Neural cell (in vitro differentiated cells): ENCODE results near the gene UBA1. TPM values are rescaled to one million over a fixed set of nuclear protein-coding genes. Genes with fewer than 3 reads are reported as not detected.

ENCODE experiments used
- H2AFZ ChIP-seq: fragments of 200-600, 300-800 bp; sonication (generic), shearing (Covaris generic); 2 replicates; pipeline ENCODE4 v1.6.0; 2014; ENCODE audit warnings: low read depth, mild to moderate bottlenecking, antibody characterized with exemption, low read length, moderate library complexity
- H3F3A ChIP-seq: fragments of 200-600 bp; shearing (Covaris generic); 2 replicates; pipeline ENCODE4 v1.6.1; 2016; ENCODE audit warnings: mild to moderate bottlenecking, moderate library complexity, mixed read lengths, antibody characterized with exemption, low read length; ENCODE audit not compliant: insufficient read depth, poor library complexity, severe bottlenecking
- H3K27ac ChIP-seq: fragments of 200-600, 300-800 bp; sonication (generic), shearing (Covaris generic); 2 replicates; pipeline ENCODE4 v1.5.1; 2014; ENCODE audit warnings: mild to moderate bottlenecking, low read length, moderate library complexity
- H3K27me3 ChIP-seq: fragments of 300-800, 200-600 bp; sonication (generic), shearing (Covaris generic); 2 replicates; pipeline ENCODE4 v1.6.0; 2014; ENCODE audit warnings: mild to moderate bottlenecking, low read depth, low read length, moderate library complexity; ENCODE audit not compliant: insufficient read depth
- H3K36me3 ChIP-seq: fragments of 300-800, 200-600 bp; sonication (generic), shearing (Covaris generic); 2 replicates; pipeline ENCODE4 v1.5.1; 2014; ENCODE audit warnings: mild to moderate bottlenecking, antibody characterized with exemption, low read length, moderate library complexity; ENCODE audit not compliant: insufficient read depth
- H3K4me2 ChIP-seq: fragments of 300-800, 200-600 bp; sonication (generic), shearing (Covaris generic); 2 replicates; pipeline ENCODE4 v1.6.0; 2014; ENCODE audit warnings: mild to moderate bottlenecking, low read length
- H3K4me3 ChIP-seq: fragments of 300-800, 200-600 bp; sonication (generic), shearing (Covaris generic); 2 replicates; pipeline ENCODE4 v1.5.1; 2014; ENCODE audit warnings: mild to moderate bottlenecking, low read length, moderate library complexity
- H3K79me2 ChIP-seq: fragments of 200-600 bp; shearing (Covaris generic); replicated peaks from 2 replicates; pipeline ENCODE4 v1.6.0; 2014; ENCODE audit warnings: mild to moderate bottlenecking, low read length, moderate library complexity; ENCODE audit not compliant: insufficient read depth
- H3K9ac ChIP-seq: fragments of 300-800, 200-600 bp; sonication (generic), shearing (Covaris generic); 2 replicates; pipeline ENCODE4 v1.6.1; 2016; ENCODE audit warnings: mild to moderate bottlenecking, low read length, mixed read lengths
- H3K9me2 ChIP-seq: fragments of 200-600 bp; shearing (Covaris generic); 2 replicates; pipeline ENCODE4 v1.6.1; 2016; ENCODE audit warnings: mild to moderate bottlenecking, low read length, mixed read lengths; ENCODE audit not compliant: insufficient read depth
- H3K9me3 ChIP-seq: fragments of 200-600, 300-800 bp; sonication (generic), shearing (Covaris generic); 2 replicates; pipeline ENCODE4 v1.6.1; 2016; ENCODE audit warnings: mild to moderate bottlenecking, mixed run types, low read length, moderate library complexity, mixed read lengths
- H4K20me1 ChIP-seq: fragments of 200-600 bp; shearing (Covaris generic); 2 replicates; pipeline ENCODE4 v1.6.1; 2016; ENCODE audit warnings: mild to moderate bottlenecking, mixed run types; ENCODE audit not compliant: insufficient read depth
- CTCF ChIP-seq: fragments of 450-650 bp; IDR thresholded peaks from 2 replicates; pipeline ENCODE4 v1.5.1; 2014; ENCODE audit warnings: antibody characterized with exemption, mild to moderate bottlenecking, moderate library complexity; ENCODE audit not compliant: poor library complexity, severe bottlenecking
- EZH2 ChIP-seq: fragments of 200-600, 300-800 bp; shearing (Covaris generic), sonication (generic); IDR thresholded peaks from 2 replicates; pipeline ENCODE4 v1.6.1; 2014; ENCODE audit warnings: antibody characterized with exemption, low read length, borderline replicate concordance, mild to moderate bottlenecking; ENCODE audit not compliant: insufficient read depth, poor library complexity, severe bottlenecking
- MXI1 ChIP-seq: fragments of 450-650 bp; conservative IDR thresholded peaks from 2 replicates; pipeline ENCODE4 v1.6.1; 2014; ENCODE audit warnings: antibody characterized with exemption, mild to moderate bottlenecking; ENCODE audit not compliant: poor library complexity, severe bottlenecking
- POLR2AphosphoS5 ChIP-seq: IDR thresholded peaks from 2 replicates; pipeline ENCODE4 v1.6.1; 2012
- RAD21 ChIP-seq: fragments of 450-650 bp; conservative IDR thresholded peaks from 2 replicates; pipeline ENCODE4 v1.6.1; 2014; ENCODE audit warnings: antibody characterized with exemption, mild to moderate bottlenecking, moderate library complexity
- REST ChIP-seq: IDR thresholded peaks from 2 replicates; pipeline ENCODE4 v1.6.1; 2012; ENCODE audit warnings: borderline replicate concordance
- SMC3 ChIP-seq: fragments of 450-650 bp; conservative IDR thresholded peaks from 2 replicates; pipeline ENCODE4 v1.6.1; 2014; ENCODE audit warnings: antibody characterized with exemption, mild to moderate bottlenecking, moderate library complexity; ENCODE audit not compliant: poor library complexity
- TAF1 ChIP-seq: IDR thresholded peaks from 2 replicates; pipeline ENCODE4 v1.6.1; 2012; ENCODE audit warnings: low read depth
- polyA plus RNA-seq: library from polyadenylated mRNA; depleted of rRNA; stranded (reverse); fragments of >200 nt; gene quantifications from 2 replicates; pipeline ENCODE4 v1.2.3, GENCODE V29; 2014

The UBA1 gene
- polyA plus RNA-seq, 1 donor from 2014 or later, result 132 TPM

GRCh38 chrX:47239199-47239598 is 45.6 kb downstream of the UBA1 start:
- Histone ChIP-seq H3K27me3 (no peaks in the 10 kb centered on the region), H3K27ac (no peak overlapping the region), H3K9me2 (no peaks in the 10 kb centered on the region), H3F3A (no peaks in the 10 kb centered on the region), H3K79me2 (peaks cover 49% of the 10 kb centered on the region), H3K9me3 (no peaks in the 10 kb centered on the region), H3K4me3 (no peak overlapping the region), H3K36me3 (no peaks in the 10 kb centered on the region), H3K4me2 (no peak overlapping the region), H4K20me1 (no peaks in the 10 kb centered on the region), H2AFZ (no peak overlapping the region), H3K9ac (no peak overlapping the region)
- TF ChIP-seq EZH2 (no peak), TAF1 (no peak), SMC3 (no peak), CTCF (no peak), POLR2AphosphoS5 (no peak), REST (no peak), RAD21 (no peak), MXI1 (no peak)

GRCh38 chrX:47239898-47240545 is 46.4 kb downstream of the UBA1 start:
- H3K9me2 ChIP-seq, result no peaks in the 10 kb centered on the region
- no peaks in the 10 kb centered on the region for H3K27me3 ChIP-seq
- H3K27ac ChIP-seq, result no peak overlapping the region
- no peak overlapping the region for H3K9ac ChIP-seq
- no peaks in the 10 kb centered on the region for H4K20me1 ChIP-seq
- no peak overlapping the region for H2AFZ ChIP-seq
- no peaks in the 10 kb centered on the region for H3K9me3 ChIP-seq
- H3K36me3 ChIP-seq, result no peaks in the 10 kb centered on the region
- no peak for TF ChIP-seq EZH2
- no peak for TF ChIP-seq POLR2AphosphoS5
- TF ChIP-seq CTCF, result no peak
- no peak for TF ChIP-seq RAD21
- TF ChIP-seq SMC3, result no peak
- H3F3A ChIP-seq, result no peaks in the 10 kb centered on the region
- peaks cover 41% of the 10 kb centered on the region for H3K79me2 ChIP-seq
- no peak overlapping the region for H3K4me3 ChIP-seq
- H3K4me2 ChIP-seq, result no peak overlapping the region
